Parathyroid adenoma (tissue), 2 donors: ENCODE results near the gene LY6G6D.

Source experiments
- H2AFZ ChIP-seq: fragments of 300-600 bp; sonication (generic); one replicate; pipeline ENCODE4 v1.7.0; 2017; ENCODE audit warnings: antibody characterized with exemption, mild to moderate bottlenecking
- H3K27ac ChIP-seq: fragments of 300-600 bp; sonication (generic); one replicate; pipeline ENCODE4 v1.7.0; 2017
- H3K27me3 ChIP-seq: fragments of 300-600 bp; sonication (generic); one replicate; pipeline ENCODE4 v1.7.0; 2017; ENCODE audit warnings: low read length; ENCODE audit not compliant: control insufficient read depth, insufficient read depth
- H3K36me3 ChIP-seq: fragments of 300-600 bp; sonication (generic); one replicate; pipeline ENCODE4 v1.7.0; 2017; ENCODE audit warnings: low read length; ENCODE audit not compliant: control insufficient read depth, insufficient read depth
- H3K4me1 ChIP-seq: fragments of 300-600 bp; sonication (generic); one replicate; pipeline ENCODE4 v1.7.0; 2017; ENCODE audit warnings: control low read depth
- H3K4me2 ChIP-seq: fragments of 300-600 bp; sonication (generic); one replicate; pipeline ENCODE4 v1.7.0; 2017; ENCODE audit warnings: low read length
- H3K4me3 ChIP-seq: fragments of 300-600 bp; sonication (generic); one replicate; pipeline ENCODE4 v1.7.0; 2017; ENCODE audit warnings: low read depth, low read length
- H3K79me2 ChIP-seq: fragments of 300-600 bp; sonication (generic); one replicate; pipeline ENCODE4 v1.7.0; 2017; ENCODE audit warnings: control low read depth
- H3K9ac ChIP-seq: fragments of 300-600 bp; sonication (generic); one replicate; pipeline ENCODE4 v1.7.0; 2017; ENCODE audit warnings: mild to moderate bottlenecking
- H3K9me3 ChIP-seq: fragments of 300-600 bp; sonication (generic); one replicate; pipeline ENCODE4 v1.7.0; 2017; ENCODE audit warnings: low read length; ENCODE audit not compliant: control insufficient read depth
- CTCF ChIP-seq: fragments of 300-600 bp; sonication (generic); IDR thresholded peaks from one replicate; pipeline ENCODE4 v1.7.0; 2017; ENCODE audit warnings: antibody characterized with exemption, mild to moderate bottlenecking
- donor health status: primary hyperparathyroidism.

Gene LY6G6D

GRCh38 chr6:31715022-31715958, at the start of gene LY6G6D:
LY6G6D (plus strand) TSS chr6:31715348; CDS start chr6:31715356, 8 bp downstream.
- no peak within 1 kb of the TSS for H3K27ac ChIP-seq
- H3K79me2 ChIP-seq = no peaks in the 10 kb centered on the region
- H3K4me2 ChIP-seq = no peak within 1 kb of the TSS
- H3K4me1 ChIP-seq = peaks cover 14% of the 10 kb centered on the region
- no peaks in the 10 kb centered on the region for H3K36me3 ChIP-seq
- H3K9ac ChIP-seq = no peak within 1 kb of the TSS
- H3K9me3 ChIP-seq = no peaks in the 10 kb centered on the region
- no peaks in the 10 kb centered on the region for H3K27me3 ChIP-seq
- no peak within 1 kb of the TSS for H3K4me3 ChIP-seq
- no peak for TF ChIP-seq CTCF
- H2AFZ ChIP-seq = peak within 1 kb of the TSS; percentile 16

- Histone ChIP-seq H3K27ac (peak within 1 kb of the TSS; percentile 99), H3K4me1 (peaks cover 12% of the 10 kb centered on the region), H3K27me3 (no peaks in the 10 kb centered on the region), H2AFZ (peak within 1 kb of the TSS; percentile 92), H3K79me2 (peaks cover 18% of the 10 kb centered on the region), H3K9ac (peak within 1 kb of the TSS; percentile 91), H3K9me3 (no peaks in the 10 kb centered on the region), H3K36me3 (no peaks in the 10 kb centered on the region), H3K4me3 (peak within 1 kb of the TSS; percentile 99), H3K4me2 (peak within 1 kb of the TSS; percentile 99)
- peak; percentile 38 for TF ChIP-seq CTCF
Measured at GRCh38 chr6:31665501-31666336, 49.4 kb upstream of the LY6G6D start, which contains the start of gene CSNK2B. CSNK2B (plus strand) TSS chr6:31666080; CDS start chr6:31666832, 752 bp downstream.

GRCh38 chr6:31666337-31666965, 48.7 kb upstream of the LY6G6D start:
- Histone ChIP-seq H2AFZ (peak overlapping the region; percentile 92), H3K27ac (peak overlapping the region; percentile 99), H3K9ac (peak overlapping the region; percentile 91), H3K4me3 (peak overlapping the region; percentile 99), H3K79me2 (peaks cover 18% of the 10 kb centered on the region), H3K9me3 (no peaks in the 10 kb centered on the region), H3K4me2 (peak overlapping the region; percentile 98), H3K36me3 (no peaks in the 10 kb centered on the region), H3K27me3 (no peaks in the 10 kb centered on the region), H3K4me1 (peaks cover 8% of the 10 kb centered on the region)
- no peak for TF ChIP-seq CTCF

GRCh38 chr6:31669676-31670075, 45.5 kb upstream of the LY6G6D start, which contains the start of gene LY6G5B:
LY6G5B (plus strand) TSS chr6:31669976; CDS start chr6:31670951, 975 bp downstream.
- H3K79me2 ChIP-seq = peaks cover 14% of the 10 kb centered on the region
- TF ChIP-seq CTCF = no peak
- no peak within 1 kb of the TSS for H3K4me3 ChIP-seq
- no peaks in the 10 kb centered on the region for H3K4me1 ChIP-seq
- H3K27ac ChIP-seq = no peak within 1 kb of the TSS
- H3K36me3 ChIP-seq = no peaks in the 10 kb centered on the region
- H3K9me3 ChIP-seq = no peaks in the 10 kb centered on the region
- no peak within 1 kb of the TSS for H3K4me2 ChIP-seq
- H2AFZ ChIP-seq = no peak within 1 kb of the TSS
- no peaks in the 10 kb centered on the region for H3K27me3 ChIP-seq
- no peak within 1 kb of the TSS for H3K9ac ChIP-seq
